ENCODE data around the gene MTG2.

MTG2 gene

DNA sequence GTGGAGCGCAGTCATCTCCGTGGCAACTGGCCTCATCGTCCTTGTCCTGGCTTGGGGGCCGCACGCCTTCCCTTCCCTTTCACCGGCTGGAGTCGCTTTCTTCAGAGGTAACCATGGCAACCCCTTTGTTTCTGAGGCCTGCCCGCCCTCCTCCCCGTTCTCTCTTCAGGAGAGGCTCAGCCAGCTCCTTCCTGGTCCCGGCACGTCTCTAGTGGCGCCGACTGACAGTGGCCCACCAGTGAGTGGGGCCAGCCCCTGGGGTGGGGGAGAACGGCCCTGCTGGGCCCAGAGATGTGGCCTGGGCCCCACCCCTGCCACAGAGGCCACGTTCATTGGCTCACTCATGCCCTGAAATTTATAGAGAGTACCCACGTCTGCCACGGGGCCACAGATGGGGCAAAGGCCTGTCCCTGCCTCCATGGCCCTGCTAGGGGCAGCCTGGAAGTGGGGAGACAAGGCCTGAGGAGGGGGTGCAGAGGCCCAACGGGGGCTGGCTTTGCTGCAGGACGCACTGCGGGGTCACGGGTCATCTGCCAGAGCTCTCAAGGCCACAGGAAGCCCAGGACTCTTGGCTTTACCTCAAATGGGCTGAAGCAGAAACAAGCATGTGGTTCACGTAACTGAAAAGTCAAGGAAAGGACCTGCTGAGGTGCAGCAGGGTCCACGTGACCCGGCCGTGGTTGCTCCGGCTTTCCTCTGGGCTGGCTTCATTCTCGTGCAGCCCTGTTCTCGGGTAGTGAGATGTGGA is 54.1 kb downstream of the MTG2 start:
- no peak for DNase-seq

GRCh38 chr20:62237514-62237800 is 54.6 kb downstream of the MTG2 start:
- DNase-seq, result no peak

DNA sequence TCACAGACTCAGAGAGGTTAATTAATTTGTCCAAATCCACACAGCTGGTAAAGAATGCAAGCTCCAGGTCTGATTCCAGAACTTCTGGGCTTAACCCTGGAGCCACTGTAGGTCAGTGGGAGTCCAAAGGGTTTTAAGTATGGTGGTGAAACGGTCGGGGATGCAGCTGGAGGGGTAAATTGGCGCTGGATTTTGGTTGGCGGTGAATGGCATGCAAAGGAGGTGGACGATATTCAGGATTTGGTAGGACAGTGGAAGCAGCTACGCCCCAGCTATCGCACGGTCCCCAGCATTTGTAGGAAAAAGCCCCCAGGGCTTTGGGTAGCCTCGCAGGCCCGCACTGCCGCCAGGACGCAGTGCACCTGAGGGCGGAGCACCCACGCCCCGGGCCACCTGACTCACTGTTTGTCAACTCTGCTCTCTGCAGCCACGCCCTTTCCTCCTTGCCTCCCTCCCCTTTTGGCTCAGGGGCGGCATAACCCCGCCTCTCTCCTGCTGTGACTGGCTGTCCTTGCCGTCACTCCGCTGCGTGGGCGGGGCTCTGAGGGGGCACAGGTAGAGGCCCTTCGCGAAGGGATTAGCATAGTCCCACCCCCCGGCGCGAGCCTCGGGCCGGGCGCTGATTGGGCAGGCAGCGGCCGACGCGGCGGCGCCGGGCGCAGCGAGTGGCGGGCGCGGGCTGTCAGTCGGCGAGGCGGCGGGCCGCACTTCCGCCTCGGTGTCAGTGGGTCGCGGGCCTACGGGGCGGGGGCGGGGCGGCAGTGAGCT is 55.2 kb downstream of the MTG2 start, which contains the start of gene OSBPL2:
Gene OSBPL2 (plus strand): TSS at position 721 of the 768 bp plus-strand sequence. CDS start 17,664 bp downstream, outside the sequence.
- peak; percentile 98 for DNase-seq

- DNase-seq, result no peak
Observed at GRCh38 chr20:62238569-62239277, 55.9 kb downstream of the MTG2 start.

DNA sequence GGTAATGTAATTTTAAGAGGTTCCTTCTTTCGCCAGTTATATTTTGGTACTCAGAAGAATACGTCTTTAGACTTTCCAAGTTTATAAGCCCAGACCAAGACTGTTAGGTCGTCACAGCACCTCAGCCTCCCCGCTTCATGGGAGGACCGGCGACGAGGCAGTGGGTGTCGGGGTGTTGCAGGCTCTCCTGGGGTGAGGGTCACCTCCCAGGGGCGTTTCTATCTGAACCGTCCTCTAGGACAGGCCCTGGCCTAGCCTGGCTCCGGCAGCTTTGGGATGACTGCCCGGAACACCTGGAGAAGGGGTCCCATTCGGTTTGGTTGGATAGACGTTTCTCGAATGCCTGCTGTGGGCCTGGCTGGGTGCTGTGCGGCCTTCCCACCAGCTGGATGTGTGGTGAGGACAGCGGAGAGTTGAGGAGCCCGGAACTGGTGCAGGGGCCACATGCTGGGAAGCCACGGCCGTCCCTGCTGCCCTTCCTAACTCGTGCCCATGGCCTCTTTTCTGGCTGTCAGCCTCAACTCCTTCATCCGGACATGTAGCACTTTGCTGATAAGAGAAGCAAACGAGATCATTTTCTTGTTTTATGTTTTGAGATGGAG is 56.6 kb downstream of the MTG2 start:
- no peak for DNase-seq

- DNase-seq, result no peak
Observed at GRCh38 chr20:62240020-62240685, 57.3 kb downstream of the MTG2 start.

GRCh38 chr20:62241506-62241905 is 58.7 kb downstream of the MTG2 start:
- DNase-seq, result no peak

- no peak for DNase-seq
Observed at GRCh38 chr20:62242176-62242575, 59.3 kb downstream of the MTG2 start.

- no peak for DNase-seq
Observed at GRCh38 chr20:62243106-62243505, 60.3 kb downstream of the MTG2 start.

GRCh38 chr20:62243906-62244515 is 61.2 kb downstream of the MTG2 start:
- no peak for DNase-seq

DNA sequence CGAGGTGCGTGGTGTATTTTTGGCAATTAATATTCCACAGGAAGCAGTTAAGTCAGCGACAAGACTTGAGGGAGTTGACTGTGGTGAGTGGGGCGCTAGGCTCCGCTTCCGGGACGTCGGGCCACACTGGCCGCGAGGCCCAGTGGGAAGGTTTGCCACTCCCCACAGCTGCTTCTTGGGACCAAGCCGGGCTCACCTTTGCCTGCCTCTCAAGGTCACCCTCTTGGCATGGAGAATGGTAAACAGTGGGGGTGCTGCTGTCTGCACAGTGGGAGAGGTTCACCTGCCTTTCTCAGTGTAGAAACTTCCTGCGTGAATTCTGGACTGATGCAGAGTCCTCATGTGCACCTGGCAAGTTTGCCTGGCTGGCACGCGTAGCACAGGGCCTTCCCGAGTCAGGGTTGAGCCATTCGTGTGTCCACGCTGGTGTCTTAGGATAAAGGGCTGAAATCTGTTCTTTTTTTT is 61.8 kb downstream of the MTG2 start:
- no peak for DNase-seq

- DNase-seq, result no peak
Observed at GRCh38 chr20:62245911-62246280, 63.1 kb downstream of the MTG2 start.

GRCh38 chr20:62246431-62246830 is 63.6 kb downstream of the MTG2 start:
- DNase-seq, result no peak

- no peak for DNase-seq
Observed at GRCh38 chr20:62246872-62247652, 64.2 kb downstream of the MTG2 start.

GRCh38 chr20:62248890-62249560 is 66.2 kb downstream of the MTG2 start:
- DNase-seq, result no peak

- DNase-seq, result peak; percentile 59
Observed at GRCh38 chr20:62252342-62252966, 69.6 kb downstream of the MTG2 start.

Data from hematopoietic multipotent progenitor cell treated with erythropoietin and hydrocortisone succinate and interleukin-3 and kit ligand, for 8 days (in vitro differentiated cells).